Glutamatergic neuron (in vitro differentiated cells): ENCODE measurements around the gene ZNF608. TPM values are rescaled to one million over a fixed set of nuclear protein-coding genes. Genes with fewer than 3 reads are reported as not detected.

ENCODE experiments used
- DNase-seq: peaks from one replicate; pipeline ENCODE4 v3.0.0; 2022
- H3K27ac Mint-ChIP-seq: one replicate; pipeline ENCODE4 v1.8.0; 2020; ENCODE audit warnings: mild to moderate bottlenecking, mixed read lengths, inconsistent platforms; ENCODE audit not compliant: unreplicated experiment
- H3K27me3 Mint-ChIP-seq: one replicate; pipeline ENCODE4 v1.8.0; 2020; ENCODE audit warnings: mild to moderate bottlenecking, moderate library complexity, mixed read lengths, inconsistent platforms; ENCODE audit not compliant: unreplicated experiment
- H3K36me3 Mint-ChIP-seq: one replicate; pipeline ENCODE4 v1.8.0; 2020; ENCODE audit warnings: mild to moderate bottlenecking, mixed read lengths, inconsistent platforms; ENCODE audit not compliant: unreplicated experiment
- H3K4me1 Mint-ChIP-seq: one replicate; pipeline ENCODE4 v1.8.0; 2020; ENCODE audit warnings: mild to moderate bottlenecking, low read depth, mixed read lengths, inconsistent platforms; ENCODE audit not compliant: unreplicated experiment
- H3K4me3 Mint-ChIP-seq: one replicate; pipeline ENCODE4 v1.8.0; 2020; ENCODE audit warnings: mild to moderate bottlenecking, mixed read lengths, inconsistent platforms; ENCODE audit not compliant: unreplicated experiment
- H3K9me3 Mint-ChIP-seq: one replicate; pipeline ENCODE4 v1.8.0; 2020; ENCODE audit warnings: mild to moderate bottlenecking, moderate library complexity, mixed read lengths, inconsistent platforms; ENCODE audit not compliant: unreplicated experiment
- total RNA-seq: library from RNA; stranded (reverse); fragmentation: NEBNext Ultra II Directional; extraction: Animal tissue kit (Norgen Biotek cat#: 25700); gene quantifications from one replicate; pipeline ENCODE4 v1.2.1, GENCODE V29; 2021; ENCODE audit not compliant: unreplicated experiment
- TF ChIP-seq, protein P1 (sequence below): fragments of 200-600 bp; sonication (generic); IDR thresholded peaks from one replicate; pipeline ENCODE4 v1.5.0; 2021; ENCODE audit not compliant: partially characterized antibody, unreplicated experiment

The ZNF608 gene
- total RNA-seq, 1 donor from 2014 or later: 161 TPM

- H3K4me3 Mint-ChIP-seq: peak overlapping the region; percentile 32
- H3K27me3 Mint-ChIP-seq: peaks cover 9% of the 10 kb centered on the region
- DNase-seq: no peak
- H3K36me3 Mint-ChIP-seq: no peaks in the 10 kb centered on the region
- no peak overlapping the region for H3K27ac Mint-ChIP-seq
- TF ChIP-seq, protein P1, sequence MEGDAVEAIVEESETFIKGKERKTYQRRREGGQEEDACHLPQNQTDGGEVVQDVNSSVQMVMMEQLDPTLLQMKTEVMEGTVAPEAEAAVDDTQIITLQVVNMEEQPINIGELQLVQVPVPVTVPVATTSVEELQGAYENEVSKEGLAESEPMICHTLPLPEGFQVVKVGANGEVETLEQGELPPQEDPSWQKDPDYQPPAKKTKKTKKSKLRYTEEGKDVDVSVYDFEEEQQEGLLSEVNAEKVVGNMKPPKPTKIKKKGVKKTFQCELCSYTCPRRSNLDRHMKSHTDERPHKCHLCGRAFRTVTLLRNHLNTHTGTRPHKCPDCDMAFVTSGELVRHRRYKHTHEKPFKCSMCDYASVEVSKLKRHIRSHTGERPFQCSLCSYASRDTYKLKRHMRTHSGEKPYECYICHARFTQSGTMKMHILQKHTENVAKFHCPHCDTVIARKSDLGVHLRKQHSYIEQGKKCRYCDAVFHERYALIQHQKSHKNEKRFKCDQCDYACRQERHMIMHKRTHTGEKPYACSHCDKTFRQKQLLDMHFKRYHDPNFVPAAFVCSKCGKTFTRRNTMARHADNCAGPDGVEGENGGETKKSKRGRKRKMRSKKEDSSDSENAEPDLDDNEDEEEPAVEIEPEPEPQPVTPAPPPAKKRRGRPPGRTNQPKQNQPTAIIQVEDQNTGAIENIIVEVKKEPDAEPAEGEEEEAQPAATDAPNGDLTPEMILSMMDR: no peak
- peaks cover 11% of the 10 kb centered on the region for H3K9me3 Mint-ChIP-seq
- H3K4me1 Mint-ChIP-seq: peaks cover 61% of the 10 kb centered on the region
Observed at GRCh38 chr5:124713595-124713994, 32.8 kb downstream of the ZNF608 start.

GRCh38 chr5:124712731-124713305, 33.6 kb downstream of the ZNF608 start:
- Mint-ChIP-seq H3K4me1 (peaks cover 60% of the 10 kb centered on the region), H3K9me3 (peaks cover 11% of the 10 kb centered on the region), H3K4me3 (peak overlapping the region; percentile 1), H3K27ac (peak overlapping the region; percentile 52), H3K27me3 (peaks cover 9% of the 10 kb centered on the region), H3K36me3 (no peaks in the 10 kb centered on the region)
- no peak for DNase-seq
- TF ChIP-seq, protein P1: no peak

DNA sequence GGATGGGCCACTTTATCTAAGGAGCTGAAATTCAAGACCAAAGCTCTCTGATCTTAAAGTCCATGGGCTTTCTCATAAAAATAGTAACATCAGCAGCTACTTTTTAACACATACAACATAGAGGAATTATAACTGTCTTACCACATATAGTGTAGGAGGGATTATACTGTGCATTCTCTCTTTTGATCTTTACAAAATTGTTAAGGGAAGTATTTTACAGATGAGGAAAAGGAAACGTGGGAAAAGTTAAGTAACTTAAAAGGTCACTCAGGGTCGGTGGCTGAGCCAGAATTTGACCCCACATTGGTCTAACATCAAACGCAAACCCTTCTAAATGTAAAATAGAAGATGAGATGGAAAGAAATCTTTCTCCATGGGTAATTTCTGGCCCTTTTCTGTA, 38.4 kb downstream of the ZNF608 start:
- no peak for DNase-seq
- H3K9me3 Mint-ChIP-seq: peaks cover 24% of the 10 kb centered on the region
- TF ChIP-seq, protein P1: no peak
- H3K4me1 Mint-ChIP-seq: peaks cover 83% of the 10 kb centered on the region
- H3K36me3 Mint-ChIP-seq: no peaks in the 10 kb centered on the region
- H3K27ac Mint-ChIP-seq: peak overlapping the region; percentile 93
- peaks cover 12% of the 10 kb centered on the region for H3K27me3 Mint-ChIP-seq
- H3K4me3 Mint-ChIP-seq: peak overlapping the region; percentile 82

- H3K36me3 Mint-ChIP-seq: no peaks in the 10 kb centered on the region
- peaks cover 21% of the 10 kb centered on the region for H3K9me3 Mint-ChIP-seq
- peaks cover 12% of the 10 kb centered on the region for H3K27me3 Mint-ChIP-seq
Observed at GRCh38 chr5:124707520-124707919, 38.9 kb downstream of the ZNF608 start.

GRCh38 chr5:124706729-124707361, 39.6 kb downstream of the ZNF608 start:
- H3K9me3 Mint-ChIP-seq: peaks cover 22% of the 10 kb centered on the region
- TF ChIP-seq, protein P1: no peak
- DNase-seq: peak; percentile 57
- H3K27me3 Mint-ChIP-seq: peaks cover 7% of the 10 kb centered on the region
- H3K4me3 Mint-ChIP-seq: peak overlapping the region; percentile 82
- H3K27ac Mint-ChIP-seq: peak overlapping the region; percentile 93
- no peaks in the 10 kb centered on the region for H3K36me3 Mint-ChIP-seq
- H3K4me1 Mint-ChIP-seq: peaks cover 85% of the 10 kb centered on the region

More at GRCh38 chr5:124707520-124707919, 38.9 kb downstream of the ZNF608 start:
- H3K4me3 Mint-ChIP-seq: peak overlapping the region; percentile 82
- DNase-seq: no peak
- H3K27ac Mint-ChIP-seq: peak overlapping the region; percentile 93
- H3K4me1 Mint-ChIP-seq: peaks cover 84% of the 10 kb centered on the region
- TF ChIP-seq, protein P1: no peak
